PC-3 (cell line): ENCODE data around the gene NFATC2.

Experiments
- CTCF ChIP-seq: fragments of 300-600 bp; sonication (generic); conservative IDR thresholded peaks from 2 replicates; pipeline ENCODE4 v1.5.1; 2017; ENCODE audit warnings: antibody characterized with exemption, low read depth, mild to moderate bottlenecking, low read length
- EZH2 ChIP-seq: fragments of 300-600 bp; sonication (generic); IDR thresholded peaks from one replicate; pipeline ENCODE4 v1.6.1; 2017; ENCODE audit warnings: antibody characterized with exemption, mild to moderate bottlenecking, low read length; ENCODE audit not compliant: unreplicated experiment
- EZH2phosphoT487 ChIP-seq: fragments of 300-600 bp; sonication (generic); IDR thresholded peaks from 2 replicates; pipeline ENCODE4 v1.6.1; 2018; ENCODE audit warnings: mild to moderate bottlenecking, antibody characterized with exemption, low read length, borderline replicate concordance

GRCh38 chr20:51437182-51437924 lies 105.2 kb downstream of the NFATC2 start:
- TF ChIP-seq CTCF, result no peak
- TF ChIP-seq EZH2, result no peak
- no peak for TF ChIP-seq EZH2phosphoT487
